ENCODE measurements around the gene FPR1.

GRCh38 chr19:51715850-51716249, 35.8 kb downstream of the FPR1 start:
- TF ChIP-seq GATA2 (IDR thresholded peaks at IDR 0.05; ENCODE audit: low read depth, low read length): no peak
- TF ChIP-seq GATA3 (IDR thresholded peaks at IDR 0.05; ENCODE audit: low read depth, low read length): no peak

All from SH-SY5Y (cell line).